HS-5 (cell line): ENCODE measurements around the gene FEV.

Experiments used
- DNase-seq: peaks from one replicate; pipeline ENCODE4 v3.0.0-alpha.2; 2012; ENCODE audit warnings: low read depth

The FEV gene

GRCh38 chr2:218985021-218985324, at the start of gene FEV:
Gene FEV, minus strand, starts transcription at chr2:218985184. Its CDS starts 109 bp downstream, at chr2:218985075.
- DNase-seq, result no peak

- no peak for DNase-seq
Observed at GRCh38 chr2:219032051-219032745, 47.2 kb upstream of the FEV start.

GRCh38 chr2:219031005-219031738, 46.2 kb upstream of the FEV start:
- DNase-seq, result no peak

- no peak for DNase-seq
Observed at GRCh38 chr2:219030177-219030940, 45.4 kb upstream of the FEV start.

GRCh38 chr2:219029829-219030165, 44.8 kb upstream of the FEV start:
- peak; percentile 31 for DNase-seq

GRCh38 chr2:219028996-219029828, 44.2 kb upstream of the FEV start:
- DNase-seq, result no peak

GRCh38 chr2:219028141-219028540, 43.2 kb upstream of the FEV start:
- no peak for DNase-seq

GRCh38 chr2:219027511-219028055, 42.6 kb upstream of the FEV start:
- DNase-seq, result no peak

GRCh38 chr2:219026946-219027345, 42.0 kb upstream of the FEV start:
- no peak for DNase-seq

- no peak for DNase-seq
Observed at GRCh38 chr2:219025637-219026585, 40.9 kb upstream of the FEV start.

- DNase-seq, result no peak
Observed at GRCh38 chr2:219024059-219024458, 39.1 kb upstream of the FEV start.

GRCh38 chr2:219023045-219023605, 38.1 kb upstream of the FEV start:
- DNase-seq, result no peak

GRCh38 chr2:219022616-219023015, 37.6 kb upstream of the FEV start:
- DNase-seq, result no peak

GRCh38 chr2:219022041-219022440, 37.1 kb upstream of the FEV start:
- DNase-seq, result no peak

- DNase-seq, result no peak
Observed at GRCh38 chr2:219021591-219021990, 36.6 kb upstream of the FEV start.

- no peak for DNase-seq
Observed at GRCh38 chr2:219020604-219021365, 35.8 kb upstream of the FEV start.

- DNase-seq, result no peak
Observed at GRCh38 chr2:219019436-219019835, 34.5 kb upstream of the FEV start.

- DNase-seq, result no peak
Observed at GRCh38 chr2:219018726-219019125, 33.7 kb upstream of the FEV start.

GRCh38 chr2:219018286-219018685, 33.3 kb upstream of the FEV start:
- no peak for DNase-seq
